ENCODE measurements around the gene PSMG3. TPM values are rescaled to one million over a fixed set of nuclear protein-coding genes. Genes with fewer than 3 reads are reported as not detected.

The PSMG3 gene
- total and polyA plus RNA-seq, 2 donors (not counting 3 experiments of a cell fraction or from before 2014, with no cell fraction given) = 25.5 to 49.7 TPM

- intact Hi-C loops (cut with micrococcal nuclease) = no loop called here
- ChIA-PET POLR2A (no interaction called here), CTCF (no interaction called here)
- Histone ChIP-seq H3K9me3 (replicated peaks; ENCODE audit: control insufficient read depth, insufficient read depth, low read length) (no peaks in the 10 kb centered on the region), H2AFZ (ENCODE audit: low read depth, low read length) (no peak overlapping the region), H3K4me1 (ENCODE audit: control insufficient read depth, extremely low read depth, insufficient read depth, low read length) (peaks cover 9% of the 10 kb centered on the region), H3K79me2 (ENCODE audit: control insufficient read depth, insufficient read depth, low read length) (no peaks in the 10 kb centered on the region), H3K27me3 (ENCODE audit: control insufficient read depth in 2 of 2, insufficient read depth in 2 of 2, low read length in 2 of 2) (peaks cover 7 to 11% of the 10 kb centered on the region in 2 experiments), H3K9ac (replicated peaks; ENCODE audit: extremely low read depth, insufficient read depth, low read length) (no peak overlapping the region), H3K9me1 (replicated peaks; ENCODE audit: control insufficient read depth, extremely low read depth, insufficient read depth, low read length) (no peaks in the 10 kb centered on the region), H3K4me2 (ENCODE audit: insufficient read depth, low read length) (no peak overlapping the region), H4K20me1 (replicated peaks; ENCODE audit: control insufficient read depth, extremely low read depth, insufficient read depth, low read length) (no peaks in the 10 kb centered on the region), H3K27ac (ENCODE audit: insufficient read depth, low read depth, low read length) (no peak overlapping the region), H3K4me3 (replicated peaks in 1 of 3; ENCODE audit: insufficient read depth in 1 of 3, low read depth in 1 of 3, low read length in 3 of 3) (no peak overlapping the region), H3K36me3 (ENCODE audit: control insufficient read depth in 2 of 2, extremely low read depth in 1 of 2, insufficient read depth in 2 of 2, low read length in 2 of 2) (no peaks in the 10 kb centered on the region)
- no peak for DNase-seq (ENCODE audit: low read depth, low spot score)
- TF ChIP-seq FOS (IDR thresholded peaks at IDR 0.05; ENCODE audit: borderline replicate concordance, insufficient read depth, low read length) = no peak
- no peak for TF ChIP-seq MAX (IDR thresholded peaks at IDR 0.05; ENCODE audit: insufficient read depth, insufficient read length)
- no peak for TF ChIP-seq MYC (IDR thresholded peaks at IDR 0.05; ENCODE audit: low read depth, low read length)
- no peak for TF ChIP-seq POLR2AphosphoS5 (IDR thresholded peaks at IDR 0.05; ENCODE audit: insufficient read depth, low read depth, low read length)
- TF ChIP-seq EZH2 (IDR thresholded peaks at IDR 0.05; ENCODE audit: borderline replicate concordance, low read depth, low read length, severe bottlenecking) = no peak
- TF ChIP-seq CTCF (IDR thresholded peaks at IDR 0.05; ENCODE audit: extremely low read depth in 1 of 2, insufficient read depth in 1 of 2, low read depth in 1 of 2, low read length in 2 of 2) = no peak
- no peak for TF ChIP-seq POLR2A (IDR thresholded peaks at IDR 0.05; ENCODE audit: low read depth, low read length)
- no peak for TF ChIP-seq JUN (IDR thresholded peaks at IDR 0.05; ENCODE audit: borderline replicate concordance, insufficient read depth, insufficient read length, low read depth)
- no peak for TF ChIP-seq GATA2 (IDR thresholded peaks at IDR 0.05; ENCODE audit: insufficient read depth, insufficient read length, low read depth, low read length)
- BruUV-seq (replicated peaks) = no TSS peak
- dilution Hi-C loops (cut with MboI; ENCODE audit: extremely low pct_ligation_motif_present, low sequenced_read_pairs) = no loop called here
- no peak for FAIRE-seq
Observed at GRCh38 chr7:1523844-1524243, 46.0 kb downstream of the PSMG3 start.
